ENCODE results near the gene ZSWIM5.
"Not testable (repeated sequence)": the region's sequence is repeated elsewhere in the genome, so short reads cannot be mapped to it uniquely, and the experiment has no call there.

Gene ZSWIM5

DNA sequence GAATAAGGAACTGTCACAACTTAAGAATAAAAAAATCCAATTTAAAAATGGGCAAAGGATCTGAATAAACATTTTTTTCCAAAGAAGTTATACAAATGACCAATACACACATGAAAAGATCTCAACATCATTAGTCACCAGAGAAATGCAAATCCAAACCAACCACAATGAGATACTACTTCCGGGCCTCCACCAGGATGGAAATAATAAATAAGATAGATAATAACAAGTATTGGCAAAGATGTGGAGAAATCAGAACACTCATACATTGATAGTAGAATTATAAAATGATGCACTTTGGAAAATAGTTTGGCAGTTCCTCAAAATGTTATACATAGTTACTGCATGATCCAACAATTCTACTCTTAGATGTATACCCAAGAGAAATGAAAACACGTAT is 18.7 kb downstream of the ZSWIM5 start:
- no peak for DNase-seq (ENCODE audit: low read depth, low spot score)
- in situ Hi-C loops (cut with HindIII; ENCODE audit: low sequenced_read_pairs), result no loop called here
- H3K4me3 ChIP-seq (ENCODE audit: low read depth, low read length), result no peak overlapping the region
- TF ChIP-seq, protein P1, sequence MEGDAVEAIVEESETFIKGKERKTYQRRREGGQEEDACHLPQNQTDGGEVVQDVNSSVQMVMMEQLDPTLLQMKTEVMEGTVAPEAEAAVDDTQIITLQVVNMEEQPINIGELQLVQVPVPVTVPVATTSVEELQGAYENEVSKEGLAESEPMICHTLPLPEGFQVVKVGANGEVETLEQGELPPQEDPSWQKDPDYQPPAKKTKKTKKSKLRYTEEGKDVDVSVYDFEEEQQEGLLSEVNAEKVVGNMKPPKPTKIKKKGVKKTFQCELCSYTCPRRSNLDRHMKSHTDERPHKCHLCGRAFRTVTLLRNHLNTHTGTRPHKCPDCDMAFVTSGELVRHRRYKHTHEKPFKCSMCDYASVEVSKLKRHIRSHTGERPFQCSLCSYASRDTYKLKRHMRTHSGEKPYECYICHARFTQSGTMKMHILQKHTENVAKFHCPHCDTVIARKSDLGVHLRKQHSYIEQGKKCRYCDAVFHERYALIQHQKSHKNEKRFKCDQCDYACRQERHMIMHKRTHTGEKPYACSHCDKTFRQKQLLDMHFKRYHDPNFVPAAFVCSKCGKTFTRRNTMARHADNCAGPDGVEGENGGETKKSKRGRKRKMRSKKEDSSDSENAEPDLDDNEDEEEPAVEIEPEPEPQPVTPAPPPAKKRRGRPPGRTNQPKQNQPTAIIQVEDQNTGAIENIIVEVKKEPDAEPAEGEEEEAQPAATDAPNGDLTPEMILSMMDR (IDR thresholded peaks at IDR 0.05; ENCODE audit: low read depth, low read length), result no peak

DNA sequence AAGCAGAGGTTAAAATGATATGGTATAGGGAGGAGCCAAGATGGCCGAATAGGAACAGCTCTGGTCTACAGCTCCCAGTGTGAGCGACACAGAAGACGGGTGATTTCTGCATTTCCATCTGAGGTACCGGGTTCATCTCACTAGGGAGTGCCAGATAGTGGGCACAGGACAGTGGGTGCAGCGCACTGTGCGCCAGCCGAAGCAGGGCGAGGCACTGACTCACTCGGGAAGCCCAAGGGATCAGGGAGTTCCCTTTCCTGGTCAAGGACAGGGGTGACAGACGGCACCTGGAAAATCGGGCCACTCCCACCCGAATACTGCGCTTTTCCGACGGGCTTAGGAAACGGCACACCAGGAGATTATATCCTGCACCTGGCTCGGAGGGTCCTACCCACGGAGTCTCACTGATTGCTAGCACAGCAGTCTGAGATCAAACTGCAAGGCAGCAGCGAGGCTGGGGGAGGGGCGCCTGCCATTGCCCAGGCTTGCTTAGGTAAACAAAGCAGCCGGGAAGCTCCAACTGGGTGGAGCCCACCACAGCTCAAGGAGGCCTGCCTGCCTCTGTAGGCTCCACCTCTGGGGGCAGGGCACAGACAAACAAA is 26.4 kb downstream of the ZSWIM5 start:
- DNase-seq (ENCODE audit: low read depth, low spot score); in situ Hi-C loops (cut with HindIII; ENCODE audit: low sequenced_read_pairs); H3K4me3 ChIP-seq (ENCODE audit: low read depth, low read length): not testable (repeated sequence)

DNA sequence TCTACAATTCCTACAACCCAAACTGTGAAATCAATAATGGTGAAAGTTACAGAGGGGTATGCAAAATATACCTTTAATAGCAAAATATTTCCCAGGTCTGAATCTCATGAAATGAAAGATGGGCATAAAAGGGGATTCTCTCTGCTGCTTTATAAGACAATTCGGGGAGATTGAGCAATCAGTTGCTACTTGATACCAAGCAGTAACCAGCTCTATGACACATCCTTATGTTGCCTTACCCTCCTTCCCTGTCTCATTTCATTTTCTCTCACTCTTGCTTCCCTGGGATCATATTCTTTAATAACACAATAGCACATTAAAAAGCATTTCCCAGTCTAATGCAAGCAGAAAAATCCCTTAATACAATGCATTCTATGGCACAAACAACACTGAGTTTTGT is 29.0 kb downstream of the ZSWIM5 start:
- no peak overlapping the region for H3K4me3 ChIP-seq (ENCODE audit: low read depth, low read length)
- TF ChIP-seq, protein P1 (IDR thresholded peaks at IDR 0.05; ENCODE audit: low read depth, low read length), result no peak
- in situ Hi-C loops (cut with HindIII; ENCODE audit: low sequenced_read_pairs), result no loop called here
- DNase-seq (ENCODE audit: low read depth, low spot score), result no peak

- in situ Hi-C loops (cut with HindIII; ENCODE audit: low sequenced_read_pairs), result no loop called here
- no peak overlapping the region for H3K4me3 ChIP-seq (ENCODE audit: low read depth, low read length)
- TF ChIP-seq, protein P1 (IDR thresholded peaks at IDR 0.05; ENCODE audit: low read depth, low read length), result no peak
- DNase-seq (ENCODE audit: low read depth, low spot score), result no peak
Measured at GRCh38 chr1:45172764-45173163, 33.6 kb downstream of the ZSWIM5 start.

- in situ Hi-C loops (cut with HindIII; ENCODE audit: low sequenced_read_pairs), result no loop called here
- no peak overlapping the region for H3K4me3 ChIP-seq (ENCODE audit: low read depth, low read length)
- TF ChIP-seq, protein P1 (IDR thresholded peaks at IDR 0.05; ENCODE audit: low read depth, low read length), result no peak
- peak; percentile 15 for DNase-seq (ENCODE audit: low read depth, low spot score)
Measured at GRCh38 chr1:45172005-45172404, 34.4 kb downstream of the ZSWIM5 start.

DNA sequence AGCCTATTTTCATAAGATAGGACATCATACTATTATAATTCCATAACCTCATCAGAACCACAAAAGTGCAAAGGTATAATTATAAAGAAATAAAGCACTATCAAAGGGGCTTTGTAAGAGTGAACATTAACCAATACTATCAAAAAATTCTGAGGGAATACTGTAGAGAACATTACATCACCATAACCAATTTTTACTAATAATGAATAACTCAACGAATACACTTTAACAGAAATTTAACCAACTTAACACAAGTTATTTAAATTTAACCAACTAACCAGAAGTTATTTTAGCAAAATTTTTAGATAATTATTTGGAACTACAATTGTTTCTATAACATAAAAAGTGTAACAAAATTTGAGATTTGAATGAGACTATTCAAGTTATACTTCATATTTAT is 34.8 kb downstream of the ZSWIM5 start:
- TF ChIP-seq, protein P1 (IDR thresholded peaks at IDR 0.05; ENCODE audit: low read depth, low read length), result no peak
- in situ Hi-C loops (cut with HindIII; ENCODE audit: low sequenced_read_pairs), result no loop called here
- H3K4me3 ChIP-seq (ENCODE audit: low read depth, low read length), result no peak overlapping the region
- no peak for DNase-seq (ENCODE audit: low read depth, low spot score)

DNA sequence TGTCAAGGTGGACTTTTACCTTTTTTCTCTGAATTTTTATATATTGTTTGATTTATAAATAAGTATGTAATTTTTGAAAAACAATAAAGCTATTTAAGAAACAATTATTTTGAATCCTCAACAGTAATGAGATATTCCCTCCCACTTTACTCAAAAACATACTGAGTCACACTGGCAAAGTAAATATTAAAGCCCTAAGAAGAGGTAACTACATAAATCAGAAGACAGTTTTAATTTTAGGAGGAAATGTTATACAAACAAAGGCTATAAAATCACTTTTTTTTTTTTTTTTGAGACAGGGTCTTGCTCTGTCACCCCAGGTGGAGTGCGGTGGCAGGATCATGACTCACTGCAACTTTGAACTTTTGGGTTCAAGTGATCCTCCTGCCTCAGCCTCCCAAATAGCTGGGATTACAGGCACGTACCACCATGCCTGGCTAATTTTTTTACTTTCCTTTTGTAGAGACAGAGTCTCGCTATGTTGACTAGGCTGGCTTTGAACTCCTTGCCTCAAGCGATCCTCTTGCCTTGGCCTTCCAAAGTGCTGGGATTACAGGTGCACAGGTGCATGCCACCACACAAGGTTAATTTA is 36.2 kb downstream of the ZSWIM5 start:
- TF ChIP-seq, protein P1 (IDR thresholded peaks at IDR 0.05; ENCODE audit: low read depth, low read length), result no peak
- in situ Hi-C loops (cut with HindIII; ENCODE audit: low sequenced_read_pairs), result no loop called here
- DNase-seq (ENCODE audit: low read depth, low spot score), result no peak
- no peak overlapping the region for H3K4me3 ChIP-seq (ENCODE audit: low read depth, low read length)

DNA sequence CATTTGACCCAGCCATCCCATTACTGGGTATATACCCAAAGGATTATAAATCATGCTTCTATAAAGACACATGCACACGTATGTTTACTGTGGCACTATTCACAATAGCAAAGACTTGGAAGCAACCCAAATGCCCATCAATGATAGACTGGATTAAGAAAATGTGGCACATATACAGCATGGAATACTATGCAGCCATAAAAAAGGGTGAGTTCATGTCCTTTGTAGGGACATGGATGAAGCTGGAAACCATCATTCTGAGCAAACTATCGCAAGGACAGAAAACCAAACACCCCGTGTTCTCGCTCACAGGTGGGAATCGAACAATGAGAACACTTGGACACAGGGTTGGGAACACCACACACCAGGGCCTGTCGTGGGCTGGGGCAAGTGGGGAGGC is 38.5 kb downstream of the ZSWIM5 start:
- DNase-seq (ENCODE audit: low read depth, low spot score); in situ Hi-C loops (cut with HindIII; ENCODE audit: low sequenced_read_pairs); H3K4me3 ChIP-seq (ENCODE audit: low read depth, low read length): not testable (repeated sequence)

GRCh38 chr1:45164307-45164706 is 42.1 kb downstream of the ZSWIM5 start:
- H3K4me3 ChIP-seq (ENCODE audit: low read depth, low read length); in situ Hi-C loops (cut with HindIII; ENCODE audit: low sequenced_read_pairs); DNase-seq (ENCODE audit: low read depth, low spot score): not testable (repeated sequence)

- DNase-seq (ENCODE audit: low read depth, low spot score); in situ Hi-C loops (cut with HindIII; ENCODE audit: low sequenced_read_pairs); H3K4me3 ChIP-seq (ENCODE audit: low read depth, low read length): not testable (repeated sequence)
Measured at GRCh38 chr1:45163111-45163510, 43.3 kb downstream of the ZSWIM5 start.

All from astrocyte of the spinal cord (primary cell).